Measurements from ENCODE around the gene OR6J1. TPM values are rescaled to one million over a fixed set of nuclear protein-coding genes. Genes with fewer than 3 reads are reported as not detected.

Gene OR6J1
- total and polyA plus RNA-seq, 9 of the 15 experiments (the other 6 are each of a cell fraction or from before 2014, with no cell fraction given), result not detected

DNA sequence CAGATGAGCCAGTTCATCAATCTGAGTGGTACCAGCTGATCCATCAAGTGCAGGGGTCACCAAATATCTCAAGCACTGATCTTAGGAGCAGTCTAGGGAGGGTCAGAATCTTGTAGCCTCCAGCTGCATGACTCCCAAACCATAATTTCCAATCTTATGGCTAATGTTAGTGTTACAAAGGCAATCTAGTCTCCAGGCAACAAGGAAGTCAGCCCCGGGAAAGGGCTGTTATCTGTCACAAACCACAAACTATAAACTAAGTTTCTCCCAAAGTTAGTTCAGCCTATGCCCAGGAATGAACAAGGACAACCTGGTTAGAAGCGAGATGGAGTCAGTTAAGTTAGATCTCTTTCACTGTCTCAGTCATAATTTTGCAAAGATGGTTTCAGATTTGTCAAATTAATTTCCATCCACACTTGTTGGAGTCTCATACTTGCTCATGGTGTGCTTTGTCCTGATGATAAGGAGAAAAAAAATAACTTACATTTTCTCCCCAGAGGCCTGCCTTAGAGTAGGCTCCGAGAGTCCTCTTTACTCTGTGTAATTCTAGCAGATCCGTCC, 49.9 kb downstream of the OR6J1 start (continued):
- TF ChIP-seq, protein P1, sequence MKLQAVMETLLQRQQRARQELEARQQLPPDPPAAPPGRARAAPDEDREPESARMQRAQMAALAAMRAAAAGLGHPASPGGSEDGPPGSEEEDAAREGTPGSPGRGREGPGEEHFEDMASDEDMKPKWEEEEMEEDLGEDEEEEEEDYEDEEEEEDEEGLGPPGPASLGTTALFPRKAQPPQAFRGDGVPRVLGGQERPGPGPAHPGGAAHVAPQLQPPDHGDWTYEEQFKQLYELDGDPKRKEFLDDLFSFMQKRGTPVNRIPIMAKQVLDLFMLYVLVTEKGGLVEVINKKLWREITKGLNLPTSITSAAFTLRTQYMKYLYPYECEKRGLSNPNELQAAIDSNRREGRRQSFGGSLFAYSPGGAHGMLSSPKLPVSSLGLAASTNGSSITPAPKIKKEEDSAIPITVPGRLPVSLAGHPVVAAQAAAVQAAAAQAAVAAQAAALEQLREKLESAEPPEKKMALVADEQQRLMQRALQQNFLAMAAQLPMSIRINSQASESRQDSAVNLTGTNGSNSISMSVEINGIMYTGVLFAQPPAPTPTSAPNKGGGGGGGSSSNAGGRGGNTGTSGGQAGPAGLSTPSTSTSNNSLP (IDR thresholded peaks at IDR 0.05; ENCODE audit: borderline replicate concordance, low read depth, low read length), result no peak
- TF ChIP-seq MEIS2 (IDR thresholded peaks at IDR 0.05; ENCODE audit: partially characterized antibody) (peak; percentile 11), RCOR1 (IDR thresholded peaks at IDR 0.05; ENCODE audit: borderline replicate concordance in 1 of 2, low read depth in 2 of 2, low read length in 2 of 2) (0 out of 4 replicates have a peak, but pooled peaks of 1 of the 2 experiments have one; percentile 8), POLR3G (IDR thresholded peaks at IDR 0.05; ENCODE audit: extremely low read depth, insufficient read length, insufficient replicate concordance) (no peak), ARID1B (IDR thresholded peaks at IDR 0.05) (peak; percentile 11; the same call in 1 of the 2 replicates), BMI1 (IDR thresholded peaks at IDR 0.05; ENCODE audit: low read length) (no peak), ZZZ3 (IDR thresholded peaks at IDR 0.05) (no peak), TCF3 (CRISPR knock-in tag; IDR thresholded peaks at IDR 0.05) (no peak), ZFP36 (IDR thresholded peaks at IDR 0.05; ENCODE audit: low read depth, low read length, partially characterized antibody) (no peak), NFE2L1 (tag; IDR thresholded peaks at IDR 0.05; ENCODE audit: borderline replicate concordance, low read depth) (no peak), HOXB6 (CRISPR knock-in tag; IDR thresholded peaks at IDR 0.05; ENCODE audit: borderline replicate concordance) (no peak), LEF1 (IDR thresholded peaks at IDR 0.05) (no peak), NCOA1 (IDR thresholded peaks at IDR 0.05; ENCODE audit: low read depth) (no peak), STAG1 (CRISPR knock-in tag; IDR thresholded peaks at IDR 0.05; ENCODE audit: borderline replicate concordance) (no peak), BACH1 (tag; IDR thresholded peaks at IDR 0.05) (no peak), PHF21A (IDR thresholded peaks at IDR 0.05; ENCODE audit: borderline replicate concordance, low read depth) (no peak), EP300 (IDR thresholded peaks at IDR 0.05; ENCODE audit: low read length) (no peak), NCOA2 (IDR thresholded peaks at IDR 0.05; ENCODE audit: partially characterized antibody in 2 of 2) (no peak)
- TF ChIP-seq, protein P2, sequence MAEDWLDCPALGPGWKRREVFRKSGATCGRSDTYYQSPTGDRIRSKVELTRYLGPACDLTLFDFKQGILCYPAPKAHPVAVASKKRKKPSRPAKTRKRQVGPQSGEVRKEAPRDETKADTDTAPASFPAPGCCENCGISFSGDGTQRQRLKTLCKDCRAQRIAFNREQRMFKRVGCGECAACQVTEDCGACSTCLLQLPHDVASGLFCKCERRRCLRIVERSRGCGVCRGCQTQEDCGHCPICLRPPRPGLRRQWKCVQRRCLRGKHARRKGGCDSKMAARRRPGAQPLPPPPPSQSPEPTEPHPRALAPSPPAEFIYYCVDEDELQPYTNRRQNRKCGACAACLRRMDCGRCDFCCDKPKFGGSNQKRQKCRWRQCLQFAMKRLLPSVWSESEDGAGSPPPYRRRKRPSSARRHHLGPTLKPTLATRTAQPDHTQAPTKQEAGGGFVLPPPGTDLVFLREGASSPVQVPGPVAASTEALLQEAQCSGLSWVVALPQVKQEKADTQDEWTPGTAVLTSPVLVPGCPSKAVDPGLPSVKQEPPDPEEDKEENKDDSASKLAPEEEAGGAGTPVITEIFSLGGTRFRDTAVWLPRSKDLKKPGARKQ (CRISPR knock-in tag; IDR thresholded peaks at IDR 0.05), result no peak
- TF ChIP-seq, protein P3, sequence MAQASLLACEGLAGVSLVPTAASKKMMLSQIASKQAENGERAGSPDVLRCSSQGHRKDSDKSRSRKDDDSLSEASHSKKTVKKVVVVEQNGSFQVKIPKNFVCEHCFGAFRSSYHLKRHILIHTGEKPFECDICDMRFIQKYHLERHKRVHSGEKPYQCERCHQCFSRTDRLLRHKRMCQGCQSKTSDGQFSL (CRISPR knock-in tag; IDR thresholded peaks at IDR 0.05), result no peak
- TF ChIP-seq, protein P3 (tag; IDR thresholded peaks at IDR 0.05), result no peak
- TF ChIP-seq, protein P4, sequence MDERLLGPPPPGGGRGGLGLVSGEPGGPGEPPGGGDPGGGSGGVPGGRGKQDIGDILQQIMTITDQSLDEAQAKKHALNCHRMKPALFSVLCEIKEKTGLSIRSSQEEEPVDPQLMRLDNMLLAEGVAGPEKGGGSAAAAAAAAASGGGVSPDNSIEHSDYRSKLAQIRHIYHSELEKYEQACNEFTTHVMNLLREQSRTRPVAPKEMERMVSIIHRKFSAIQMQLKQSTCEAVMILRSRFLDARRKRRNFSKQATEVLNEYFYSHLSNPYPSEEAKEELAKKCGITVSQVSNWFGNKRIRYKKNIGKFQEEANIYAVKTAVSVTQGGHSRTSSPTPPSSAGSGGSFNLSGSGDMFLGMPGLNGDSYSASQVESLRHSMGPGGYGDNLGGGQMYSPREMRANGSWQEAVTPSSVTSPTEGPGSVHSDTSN (CRISPR knock-in tag; IDR thresholded peaks at IDR 0.05; ENCODE audit: low read depth), result no peak
- TF ChIP-seq, protein P4 (tag; conservative IDR thresholded peaks at IDR 0.05; ENCODE audit: low read depth), result no peak
